ENCODE data around the gene MEMO1. TPM values are rescaled to one million over a fixed set of nuclear protein-coding genes. Genes with fewer than 3 reads are reported as not detected.
A peak's percentile ranks its signal among the peaks of the same experiment; 100 is the strongest.

The MEMO1 gene
- total RNA-seq, 1 experiment from 2014 or later, result 44.4 TPM

DNA sequence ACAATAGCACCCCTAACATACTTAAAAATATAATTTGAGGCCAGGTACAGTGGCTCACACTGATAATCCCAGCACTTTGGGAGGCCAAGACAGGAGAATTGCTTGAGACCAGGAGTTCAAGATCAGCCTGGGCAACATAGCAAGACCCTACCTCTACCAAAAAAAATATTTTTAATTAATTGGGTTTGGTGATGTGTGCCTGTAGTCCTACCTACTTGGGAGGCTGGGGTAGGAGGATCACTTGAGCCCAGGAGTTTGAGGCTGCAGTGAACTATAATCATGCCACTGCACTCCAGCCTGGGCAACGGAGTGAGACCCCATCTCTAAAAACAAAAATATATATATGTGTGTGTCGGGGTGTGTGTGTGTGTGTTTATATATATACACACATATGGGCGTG, 91.3 kb downstream of the MEMO1 start:
- Mint-ChIP-seq H3K27me3 (ENCODE audit: low read depth) (no peaks in the 10 kb centered on the region), H3K27ac (no peak overlapping the region), H3K9me3 (no peaks in the 10 kb centered on the region), H3K36me3 (peaks cover 3% of the 10 kb centered on the region), H3K4me3 (no peak overlapping the region), H3K4me1 (no peaks in the 10 kb centered on the region)
- ChIA-PET CTCF (no interaction called here), POLR2A (no interaction called here)
- TF ChIP-seq MYBL2 (CRISPR knock-in tag; IDR thresholded peaks at IDR 0.05), result no peak
- TF ChIP-seq ZNF121 (CRISPR knock-in tag; IDR thresholded peaks at IDR 0.05), result peak; percentile 66; the same call in 1 of the 2 replicates
- no peak for DNase-seq (ENCODE audit: low spot score)
- no peak for ATAC-seq

DNA sequence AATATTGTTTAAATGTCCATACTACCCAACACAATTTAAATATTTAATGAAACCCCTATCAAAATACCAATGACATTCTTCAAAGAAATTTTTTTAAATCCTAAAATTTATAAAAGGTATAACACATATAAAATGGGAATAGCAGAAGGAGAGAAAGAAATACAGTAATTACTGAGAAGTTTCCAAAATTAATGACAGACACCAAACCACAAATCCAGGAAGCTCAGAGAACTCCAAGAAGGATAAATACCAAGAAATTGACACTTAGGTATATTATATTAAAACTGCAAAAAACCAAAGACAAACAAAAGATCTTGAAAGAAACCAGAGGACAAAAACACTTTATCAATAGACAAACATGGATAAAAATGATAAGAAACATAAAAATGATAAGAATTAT, 101.1 kb downstream of the MEMO1 start:
- H3K27ac Mint-ChIP-seq, result no peak overlapping the region
- CTCF ChIA-PET, result no interaction called here

More for the DNA sequence above, 101.1 kb downstream of the MEMO1 start:
- Mint-ChIP-seq H3K4me3 (no peak overlapping the region), H3K4me1 (no peaks in the 10 kb centered on the region), H3K27me3 (ENCODE audit: low read depth) (no peaks in the 10 kb centered on the region), H3K36me3 (no peaks in the 10 kb centered on the region), H3K9me3 (no peaks in the 10 kb centered on the region)
- ATAC-seq, result no peak
- no peak for DNase-seq (ENCODE audit: low spot score)
- POLR2A ChIA-PET, result no interaction called here
- TF ChIP-seq, protein P1, sequence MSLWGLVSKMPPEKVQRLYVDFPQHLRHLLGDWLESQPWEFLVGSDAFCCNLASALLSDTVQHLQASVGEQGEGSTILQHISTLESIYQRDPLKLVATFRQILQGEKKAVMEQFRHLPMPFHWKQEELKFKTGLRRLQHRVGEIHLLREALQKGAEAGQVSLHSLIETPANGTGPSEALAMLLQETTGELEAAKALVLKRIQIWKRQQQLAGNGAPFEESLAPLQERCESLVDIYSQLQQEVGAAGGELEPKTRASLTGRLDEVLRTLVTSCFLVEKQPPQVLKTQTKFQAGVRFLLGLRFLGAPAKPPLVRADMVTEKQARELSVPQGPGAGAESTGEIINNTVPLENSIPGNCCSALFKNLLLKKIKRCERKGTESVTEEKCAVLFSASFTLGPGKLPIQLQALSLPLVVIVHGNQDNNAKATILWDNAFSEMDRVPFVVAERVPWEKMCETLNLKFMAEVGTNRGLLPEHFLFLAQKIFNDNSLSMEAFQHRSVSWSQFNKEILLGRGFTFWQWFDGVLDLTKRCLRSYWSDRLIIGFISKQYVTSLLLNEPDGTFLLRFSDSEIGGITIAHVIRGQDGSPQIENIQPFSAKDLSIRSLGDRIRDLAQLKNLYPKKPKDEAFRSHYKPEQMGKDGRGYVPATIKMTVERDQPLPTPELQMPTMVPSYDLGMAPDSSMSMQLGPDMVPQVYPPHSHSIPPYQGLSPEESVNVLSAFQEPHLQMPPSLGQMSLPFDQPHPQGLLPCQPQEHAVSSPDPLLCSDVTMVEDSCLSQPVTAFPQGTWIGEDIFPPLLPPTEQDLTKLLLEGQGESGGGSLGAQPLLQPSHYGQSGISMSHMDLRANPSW (CRISPR knock-in tag; conservative IDR thresholded peaks at IDR 0.05; ENCODE audit: low read depth), result no peak
- TF ChIP-seq, protein P2, sequence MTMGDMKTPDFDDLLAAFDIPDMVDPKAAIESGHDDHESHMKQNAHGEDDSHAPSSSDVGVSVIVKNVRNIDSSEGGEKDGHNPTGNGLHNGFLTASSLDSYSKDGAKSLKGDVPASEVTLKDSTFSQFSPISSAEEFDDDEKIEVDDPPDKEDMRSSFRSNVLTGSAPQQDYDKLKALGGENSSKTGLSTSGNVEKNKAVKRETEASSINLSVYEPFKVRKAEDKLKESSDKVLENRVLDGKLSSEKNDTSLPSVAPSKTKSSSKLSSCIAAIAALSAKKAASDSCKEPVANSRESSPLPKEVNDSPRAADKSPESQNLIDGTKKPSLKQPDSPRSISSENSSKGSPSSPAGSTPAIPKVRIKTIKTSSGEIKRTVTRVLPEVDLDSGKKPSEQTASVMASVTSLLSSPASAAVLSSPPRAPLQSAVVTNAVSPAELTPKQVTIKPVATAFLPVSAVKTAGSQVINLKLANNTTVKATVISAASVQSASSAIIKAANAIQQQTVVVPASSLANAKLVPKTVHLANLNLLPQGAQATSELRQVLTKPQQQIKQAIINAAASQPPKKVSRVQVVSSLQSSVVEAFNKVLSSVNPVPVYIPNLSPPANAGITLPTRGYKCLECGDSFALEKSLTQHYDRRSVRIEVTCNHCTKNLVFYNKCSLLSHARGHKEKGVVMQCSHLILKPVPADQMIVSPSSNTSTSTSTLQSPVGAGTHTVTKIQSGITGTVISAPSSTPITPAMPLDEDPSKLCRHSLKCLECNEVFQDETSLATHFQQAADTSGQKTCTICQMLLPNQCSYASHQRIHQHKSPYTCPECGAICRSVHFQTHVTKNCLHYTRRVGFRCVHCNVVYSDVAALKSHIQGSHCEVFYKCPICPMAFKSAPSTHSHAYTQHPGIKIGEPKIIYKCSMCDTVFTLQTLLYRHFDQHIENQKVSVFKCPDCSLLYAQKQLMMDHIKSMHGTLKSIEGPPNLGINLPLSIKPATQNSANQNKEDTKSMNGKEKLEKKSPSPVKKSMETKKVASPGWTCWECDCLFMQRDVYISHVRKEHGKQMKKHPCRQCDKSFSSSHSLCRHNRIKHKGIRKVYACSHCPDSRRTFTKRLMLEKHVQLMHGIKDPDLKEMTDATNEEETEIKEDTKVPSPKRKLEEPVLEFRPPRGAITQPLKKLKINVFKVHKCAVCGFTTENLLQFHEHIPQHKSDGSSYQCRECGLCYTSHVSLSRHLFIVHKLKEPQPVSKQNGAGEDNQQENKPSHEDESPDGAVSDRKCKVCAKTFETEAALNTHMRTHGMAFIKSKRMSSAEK (CRISPR knock-in tag; IDR thresholded peaks at IDR 0.05; ENCODE audit: borderline replicate concordance), result no peak
- TF ChIP-seq NR3C1 (CRISPR knock-in tag; conservative IDR thresholded peaks at IDR 0.05; ENCODE audit: low read depth), result no peak
- no peak for TF ChIP-seq ESRRA (CRISPR knock-in tag; IDR thresholded peaks at IDR 0.05; ENCODE audit: borderline replicate concordance)
- TF ChIP-seq TEAD4 (CRISPR knock-in tag; IDR thresholded peaks at IDR 0.05), result no peak
- TF ChIP-seq, protein P3, sequence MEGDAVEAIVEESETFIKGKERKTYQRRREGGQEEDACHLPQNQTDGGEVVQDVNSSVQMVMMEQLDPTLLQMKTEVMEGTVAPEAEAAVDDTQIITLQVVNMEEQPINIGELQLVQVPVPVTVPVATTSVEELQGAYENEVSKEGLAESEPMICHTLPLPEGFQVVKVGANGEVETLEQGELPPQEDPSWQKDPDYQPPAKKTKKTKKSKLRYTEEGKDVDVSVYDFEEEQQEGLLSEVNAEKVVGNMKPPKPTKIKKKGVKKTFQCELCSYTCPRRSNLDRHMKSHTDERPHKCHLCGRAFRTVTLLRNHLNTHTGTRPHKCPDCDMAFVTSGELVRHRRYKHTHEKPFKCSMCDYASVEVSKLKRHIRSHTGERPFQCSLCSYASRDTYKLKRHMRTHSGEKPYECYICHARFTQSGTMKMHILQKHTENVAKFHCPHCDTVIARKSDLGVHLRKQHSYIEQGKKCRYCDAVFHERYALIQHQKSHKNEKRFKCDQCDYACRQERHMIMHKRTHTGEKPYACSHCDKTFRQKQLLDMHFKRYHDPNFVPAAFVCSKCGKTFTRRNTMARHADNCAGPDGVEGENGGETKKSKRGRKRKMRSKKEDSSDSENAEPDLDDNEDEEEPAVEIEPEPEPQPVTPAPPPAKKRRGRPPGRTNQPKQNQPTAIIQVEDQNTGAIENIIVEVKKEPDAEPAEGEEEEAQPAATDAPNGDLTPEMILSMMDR (IDR thresholded peaks at IDR 0.05), result no peak
- TF ChIP-seq, protein P4, sequence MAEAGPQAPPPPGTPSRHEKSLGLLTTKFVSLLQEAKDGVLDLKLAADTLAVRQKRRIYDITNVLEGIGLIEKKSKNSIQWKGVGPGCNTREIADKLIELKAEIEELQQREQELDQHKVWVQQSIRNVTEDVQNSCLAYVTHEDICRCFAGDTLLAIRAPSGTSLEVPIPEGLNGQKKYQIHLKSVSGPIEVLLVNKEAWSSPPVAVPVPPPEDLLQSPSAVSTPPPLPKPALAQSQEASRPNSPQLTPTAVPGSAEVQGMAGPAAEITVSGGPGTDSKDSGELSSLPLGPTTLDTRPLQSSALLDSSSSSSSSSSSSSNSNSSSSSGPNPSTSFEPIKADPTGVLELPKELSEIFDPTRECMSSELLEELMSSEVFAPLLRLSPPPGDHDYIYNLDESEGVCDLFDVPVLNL (CRISPR knock-in tag; IDR thresholded peaks at IDR 0.05; ENCODE audit: borderline replicate concordance, low read depth), result no peak
- TF ChIP-seq RORB (CRISPR knock-in tag; IDR thresholded peaks at IDR 0.05), result no peak
- TF ChIP-seq TP53 (CRISPR knock-in tag; IDR thresholded peaks at IDR 0.05), result no peak
- TF ChIP-seq, protein P5, sequence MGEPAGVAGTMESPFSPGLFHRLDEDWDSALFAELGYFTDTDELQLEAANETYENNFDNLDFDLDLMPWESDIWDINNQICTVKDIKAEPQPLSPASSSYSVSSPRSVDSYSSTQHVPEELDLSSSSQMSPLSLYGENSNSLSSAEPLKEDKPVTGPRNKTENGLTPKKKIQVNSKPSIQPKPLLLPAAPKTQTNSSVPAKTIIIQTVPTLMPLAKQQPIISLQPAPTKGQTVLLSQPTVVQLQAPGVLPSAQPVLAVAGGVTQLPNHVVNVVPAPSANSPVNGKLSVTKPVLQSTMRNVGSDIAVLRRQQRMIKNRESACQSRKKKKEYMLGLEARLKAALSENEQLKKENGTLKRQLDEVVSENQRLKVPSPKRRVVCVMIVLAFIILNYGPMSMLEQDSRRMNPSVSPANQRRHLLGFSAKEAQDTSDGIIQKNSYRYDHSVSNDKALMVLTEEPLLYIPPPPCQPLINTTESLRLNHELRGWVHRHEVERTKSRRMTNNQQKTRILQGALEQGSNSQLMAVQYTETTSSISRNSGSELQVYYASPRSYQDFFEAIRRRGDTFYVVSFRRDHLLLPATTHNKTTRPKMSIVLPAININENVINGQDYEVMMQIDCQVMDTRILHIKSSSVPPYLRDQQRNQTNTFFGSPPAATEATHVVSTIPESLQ (CRISPR knock-in tag; IDR thresholded peaks at IDR 0.05), result no peak
- no peak for TF ChIP-seq ZNF671 (CRISPR knock-in tag; IDR thresholded peaks at IDR 0.05)
- no peak for TF ChIP-seq GRHL2 (CRISPR knock-in tag; IDR thresholded peaks at IDR 0.05; ENCODE audit: insufficient replicate concordance, severe bottlenecking)
- TF ChIP-seq SOX15 (CRISPR knock-in tag; IDR thresholded peaks at IDR 0.05), result no peak
- TF ChIP-seq TCF7 (CRISPR knock-in tag; IDR thresholded peaks at IDR 0.05; ENCODE audit: low read depth), result no peak
- TF ChIP-seq, protein P6, sequence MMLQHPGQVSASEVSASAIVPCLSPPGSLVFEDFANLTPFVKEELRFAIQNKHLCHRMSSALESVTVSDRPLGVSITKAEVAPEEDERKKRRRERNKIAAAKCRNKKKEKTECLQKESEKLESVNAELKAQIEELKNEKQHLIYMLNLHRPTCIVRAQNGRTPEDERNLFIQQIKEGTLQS (CRISPR knock-in tag; conservative IDR thresholded peaks at IDR 0.05), result no peak
- TF ChIP-seq, protein P7, sequence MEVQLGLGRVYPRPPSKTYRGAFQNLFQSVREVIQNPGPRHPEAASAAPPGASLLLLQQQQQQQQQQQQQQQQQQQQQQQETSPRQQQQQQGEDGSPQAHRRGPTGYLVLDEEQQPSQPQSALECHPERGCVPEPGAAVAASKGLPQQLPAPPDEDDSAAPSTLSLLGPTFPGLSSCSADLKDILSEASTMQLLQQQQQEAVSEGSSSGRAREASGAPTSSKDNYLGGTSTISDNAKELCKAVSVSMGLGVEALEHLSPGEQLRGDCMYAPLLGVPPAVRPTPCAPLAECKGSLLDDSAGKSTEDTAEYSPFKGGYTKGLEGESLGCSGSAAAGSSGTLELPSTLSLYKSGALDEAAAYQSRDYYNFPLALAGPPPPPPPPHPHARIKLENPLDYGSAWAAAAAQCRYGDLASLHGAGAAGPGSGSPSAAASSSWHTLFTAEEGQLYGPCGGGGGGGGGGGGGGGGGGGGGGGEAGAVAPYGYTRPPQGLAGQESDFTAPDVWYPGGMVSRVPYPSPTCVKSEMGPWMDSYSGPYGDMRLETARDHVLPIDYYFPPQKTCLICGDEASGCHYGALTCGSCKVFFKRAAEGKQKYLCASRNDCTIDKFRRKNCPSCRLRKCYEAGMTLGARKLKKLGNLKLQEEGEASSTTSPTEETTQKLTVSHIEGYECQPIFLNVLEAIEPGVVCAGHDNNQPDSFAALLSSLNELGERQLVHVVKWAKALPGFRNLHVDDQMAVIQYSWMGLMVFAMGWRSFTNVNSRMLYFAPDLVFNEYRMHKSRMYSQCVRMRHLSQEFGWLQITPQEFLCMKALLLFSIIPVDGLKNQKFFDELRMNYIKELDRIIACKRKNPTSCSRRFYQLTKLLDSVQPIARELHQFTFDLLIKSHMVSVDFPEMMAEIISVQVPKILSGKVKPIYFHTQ (CRISPR knock-in tag; IDR thresholded peaks at IDR 0.05), result no peak
- no peak for TF ChIP-seq NFE2L1 (CRISPR knock-in tag; IDR thresholded peaks at IDR 0.05)
- TF ChIP-seq, protein P8, sequence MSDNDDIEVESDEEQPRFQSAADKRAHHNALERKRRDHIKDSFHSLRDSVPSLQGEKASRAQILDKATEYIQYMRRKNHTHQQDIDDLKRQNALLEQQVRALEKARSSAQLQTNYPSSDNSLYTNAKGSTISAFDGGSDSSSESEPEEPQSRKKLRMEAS (CRISPR knock-in tag; IDR thresholded peaks at IDR 0.05), result no peak

Data from WTC11 (cell line).